Panc1 (cell line): ENCODE measurements around the gene ASB11.

Experiments
- POLR2AphosphoS5 ChIP-seq: IDR thresholded peaks from 2 replicates; pipeline ENCODE4 v1.6.1; 2012; ENCODE audit warnings: mild to moderate bottlenecking, low read depth, low read length, moderate library complexity
- SIN3A ChIP-seq: IDR thresholded peaks from 2 replicates; pipeline ENCODE4 v1.6.1; 2012; ENCODE audit warnings: low read depth, mild to moderate bottlenecking, low read length, moderate library complexity, borderline replicate concordance; ENCODE audit not compliant: insufficient read depth
- TF ChIP-seq, protein P1 (sequence below): fragments of 450-650 bp; IDR thresholded peaks from 2 replicates; pipeline ENCODE4 v1.5.1; 2017; ENCODE audit warnings: mild to moderate bottlenecking
- TF ChIP-seq, protein P2 (sequence below), 2 experiments: IDR thresholded peaks; 2 replicates each; pipeline ENCODE4 v1.6.1; 2011 to 2012; ENCODE audit warnings: low read depth in 2 of 2, control low read depth in 1 of 2, low read length in 1 of 2, mild to moderate bottlenecking in 1 of 2, moderate library complexity in 1 of 2; ENCODE audit not compliant: insufficient read depth in 1 of 2

DNA sequence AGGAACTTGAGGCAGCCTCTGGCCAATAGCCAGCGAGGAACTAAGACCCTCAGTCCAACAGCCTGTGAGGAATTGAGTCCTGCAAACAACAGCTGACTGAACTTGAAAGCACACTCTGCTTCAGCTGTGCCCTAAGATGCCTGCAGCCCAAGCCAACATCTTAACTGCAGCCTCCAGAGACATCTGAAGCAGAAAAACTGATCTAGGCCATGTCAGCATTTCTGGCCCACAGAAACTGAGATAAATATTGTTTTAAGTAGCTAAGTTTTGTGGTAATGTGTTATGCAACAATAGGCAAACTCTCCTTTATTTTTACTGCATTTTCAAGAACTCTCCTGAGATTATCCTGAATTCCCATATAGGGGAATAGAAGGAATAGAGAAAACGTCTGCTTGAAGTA is 44.3 kb upstream of the ASB11 start:
- TF ChIP-seq, protein P1, sequence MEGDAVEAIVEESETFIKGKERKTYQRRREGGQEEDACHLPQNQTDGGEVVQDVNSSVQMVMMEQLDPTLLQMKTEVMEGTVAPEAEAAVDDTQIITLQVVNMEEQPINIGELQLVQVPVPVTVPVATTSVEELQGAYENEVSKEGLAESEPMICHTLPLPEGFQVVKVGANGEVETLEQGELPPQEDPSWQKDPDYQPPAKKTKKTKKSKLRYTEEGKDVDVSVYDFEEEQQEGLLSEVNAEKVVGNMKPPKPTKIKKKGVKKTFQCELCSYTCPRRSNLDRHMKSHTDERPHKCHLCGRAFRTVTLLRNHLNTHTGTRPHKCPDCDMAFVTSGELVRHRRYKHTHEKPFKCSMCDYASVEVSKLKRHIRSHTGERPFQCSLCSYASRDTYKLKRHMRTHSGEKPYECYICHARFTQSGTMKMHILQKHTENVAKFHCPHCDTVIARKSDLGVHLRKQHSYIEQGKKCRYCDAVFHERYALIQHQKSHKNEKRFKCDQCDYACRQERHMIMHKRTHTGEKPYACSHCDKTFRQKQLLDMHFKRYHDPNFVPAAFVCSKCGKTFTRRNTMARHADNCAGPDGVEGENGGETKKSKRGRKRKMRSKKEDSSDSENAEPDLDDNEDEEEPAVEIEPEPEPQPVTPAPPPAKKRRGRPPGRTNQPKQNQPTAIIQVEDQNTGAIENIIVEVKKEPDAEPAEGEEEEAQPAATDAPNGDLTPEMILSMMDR = no peak
- TF ChIP-seq, protein P2, sequence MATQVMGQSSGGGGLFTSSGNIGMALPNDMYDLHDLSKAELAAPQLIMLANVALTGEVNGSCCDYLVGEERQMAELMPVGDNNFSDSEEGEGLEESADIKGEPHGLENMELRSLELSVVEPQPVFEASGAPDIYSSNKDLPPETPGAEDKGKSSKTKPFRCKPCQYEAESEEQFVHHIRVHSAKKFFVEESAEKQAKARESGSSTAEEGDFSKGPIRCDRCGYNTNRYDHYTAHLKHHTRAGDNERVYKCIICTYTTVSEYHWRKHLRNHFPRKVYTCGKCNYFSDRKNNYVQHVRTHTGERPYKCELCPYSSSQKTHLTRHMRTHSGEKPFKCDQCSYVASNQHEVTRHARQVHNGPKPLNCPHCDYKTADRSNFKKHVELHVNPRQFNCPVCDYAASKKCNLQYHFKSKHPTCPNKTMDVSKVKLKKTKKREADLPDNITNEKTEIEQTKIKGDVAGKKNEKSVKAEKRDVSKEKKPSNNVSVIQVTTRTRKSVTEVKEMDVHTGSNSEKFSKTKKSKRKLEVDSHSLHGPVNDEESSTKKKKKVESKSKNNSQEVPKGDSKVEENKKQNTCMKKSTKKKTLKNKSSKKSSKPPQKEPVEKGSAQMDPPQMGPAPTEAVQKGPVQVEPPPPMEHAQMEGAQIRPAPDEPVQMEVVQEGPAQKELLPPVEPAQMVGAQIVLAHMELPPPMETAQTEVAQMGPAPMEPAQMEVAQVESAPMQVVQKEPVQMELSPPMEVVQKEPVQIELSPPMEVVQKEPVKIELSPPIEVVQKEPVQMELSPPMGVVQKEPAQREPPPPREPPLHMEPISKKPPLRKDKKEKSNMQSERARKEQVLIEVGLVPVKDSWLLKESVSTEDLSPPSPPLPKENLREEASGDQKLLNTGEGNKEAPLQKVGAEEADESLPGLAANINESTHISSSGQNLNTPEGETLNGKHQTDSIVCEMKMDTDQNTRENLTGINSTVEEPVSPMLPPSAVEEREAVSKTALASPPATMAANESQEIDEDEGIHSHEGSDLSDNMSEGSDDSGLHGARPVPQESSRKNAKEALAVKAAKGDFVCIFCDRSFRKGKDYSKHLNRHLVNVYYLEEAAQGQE (IDR thresholded peaks at IDR 0.05; ENCODE audit: insufficient read depth in 1 of 2, low read depth in 2 of 2, low read length in 1 of 2) = no peak
- TF ChIP-seq POLR2AphosphoS5 (no peak), SIN3A (no peak)
